ENCODE results near the gene APOE. TPM values are rescaled to one million over a fixed set of nuclear protein-coding genes. Genes with fewer than 3 reads are reported as not detected.

Gene APOE
- total and polyA plus RNA-seq, 2 of the 13 experiments (the other 11 are each of a cell fraction or from before 2014, with no cell fraction given) = 1,328 to 1,470 TPM

- TF ChIP-seq, protein P1, sequence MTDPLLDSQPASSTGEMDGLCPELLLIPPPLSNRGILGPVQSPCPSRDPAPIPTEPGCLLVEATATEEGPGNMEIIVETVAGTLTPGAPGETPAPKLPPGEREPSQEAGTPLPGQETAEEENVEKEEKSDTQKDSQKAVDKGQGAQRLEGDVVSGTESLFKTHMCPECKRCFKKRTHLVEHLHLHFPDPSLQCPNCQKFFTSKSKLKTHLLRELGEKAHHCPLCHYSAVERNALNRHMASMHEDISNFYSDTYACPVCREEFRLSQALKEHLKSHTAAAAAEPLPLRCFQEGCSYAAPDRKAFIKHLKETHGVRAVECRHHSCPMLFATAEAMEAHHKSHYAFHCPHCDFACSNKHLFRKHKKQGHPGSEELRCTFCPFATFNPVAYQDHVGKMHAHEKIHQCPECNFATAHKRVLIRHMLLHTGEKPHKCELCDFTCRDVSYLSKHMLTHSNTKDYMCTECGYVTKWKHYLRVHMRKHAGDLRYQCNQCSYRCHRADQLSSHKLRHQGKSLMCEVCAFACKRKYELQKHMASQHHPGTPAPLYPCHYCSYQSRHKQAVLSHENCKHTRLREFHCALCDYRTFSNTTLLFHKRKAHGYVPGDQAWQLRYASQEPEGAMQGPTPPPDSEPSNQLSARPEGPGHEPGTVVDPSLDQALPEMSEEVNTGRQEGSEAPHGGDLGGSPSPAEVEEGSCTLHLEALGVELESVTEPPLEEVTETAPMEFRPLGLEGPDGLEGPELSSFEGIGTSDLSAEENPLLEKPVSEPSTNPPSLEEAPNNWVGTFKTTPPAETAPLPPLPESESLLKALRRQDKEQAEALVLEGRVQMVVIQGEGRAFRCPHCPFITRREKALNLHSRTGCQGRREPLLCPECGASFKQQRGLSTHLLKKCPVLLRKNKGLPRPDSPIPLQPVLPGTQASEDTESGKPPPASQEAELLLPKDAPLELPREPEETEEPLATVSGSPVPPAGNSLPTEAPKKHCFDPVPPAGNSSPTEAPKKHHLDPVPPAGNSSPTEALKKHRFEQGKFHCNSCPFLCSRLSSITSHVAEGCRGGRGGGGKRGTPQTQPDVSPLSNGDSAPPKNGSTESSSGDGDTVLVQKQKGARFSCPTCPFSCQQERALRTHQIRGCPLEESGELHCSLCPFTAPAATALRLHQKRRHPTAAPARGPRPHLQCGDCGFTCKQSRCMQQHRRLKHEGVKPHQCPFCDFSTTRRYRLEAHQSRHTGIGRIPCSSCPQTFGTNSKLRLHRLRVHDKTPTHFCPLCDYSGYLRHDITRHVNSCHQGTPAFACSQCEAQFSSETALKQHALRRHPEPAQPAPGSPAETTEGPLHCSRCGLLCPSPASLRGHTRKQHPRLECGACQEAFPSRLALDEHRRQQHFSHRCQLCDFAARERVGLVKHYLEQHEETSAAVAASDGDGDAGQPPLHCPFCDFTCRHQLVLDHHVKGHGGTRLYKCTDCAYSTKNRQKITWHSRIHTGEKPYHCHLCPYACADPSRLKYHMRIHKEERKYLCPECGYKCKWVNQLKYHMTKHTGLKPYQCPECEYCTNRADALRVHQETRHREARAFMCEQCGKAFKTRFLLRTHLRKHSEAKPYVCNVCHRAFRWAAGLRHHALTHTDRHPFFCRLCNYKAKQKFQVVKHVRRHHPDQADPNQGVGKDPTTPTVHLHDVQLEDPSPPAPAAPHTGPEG (CRISPR knock-in tag; IDR thresholded peaks at IDR 0.05) = no peak
- TF ChIP-seq ZNF331 (CRISPR knock-in tag; IDR thresholded peaks at IDR 0.05) (peak; percentile 43; the same call in 1 of the 2 replicates), FOXA1 (IDR thresholded peaks at IDR 0.05) (no peak), FOXA1 (CRISPR knock-in tag; IDR thresholded peaks at IDR 0.05) (peak; percentile 83), KMT2A (CRISPR knock-in tag; IDR thresholded peaks at IDR 0.05) (peak; percentile 49; the same call in 1 of the 2 replicates), HBP1 (CRISPR knock-in tag; IDR thresholded peaks at IDR 0.05; ENCODE audit: low read depth) (no peak), ZBTB7A (CRISPR knock-in tag; IDR thresholded peaks at IDR 0.05) (peak; percentile 54; the same call in 1 of the 2 replicates), NFYB (CRISPR knock-in tag; IDR thresholded peaks at IDR 0.05) (no peak), RFX1 (IDR thresholded peaks at IDR 0.05) (no peak), ZNF629 (CRISPR knock-in tag; conservative IDR thresholded peaks at IDR 0.05) (peak; percentile 86), PRDM4 (CRISPR knock-in tag; IDR thresholded peaks at IDR 0.05; ENCODE audit: borderline replicate concordance) (no peak), ZNF652 (CRISPR knock-in tag; IDR thresholded peaks at IDR 0.05; ENCODE audit: borderline replicate concordance, low read depth) (no peak)
- TF ChIP-seq, protein P2, sequence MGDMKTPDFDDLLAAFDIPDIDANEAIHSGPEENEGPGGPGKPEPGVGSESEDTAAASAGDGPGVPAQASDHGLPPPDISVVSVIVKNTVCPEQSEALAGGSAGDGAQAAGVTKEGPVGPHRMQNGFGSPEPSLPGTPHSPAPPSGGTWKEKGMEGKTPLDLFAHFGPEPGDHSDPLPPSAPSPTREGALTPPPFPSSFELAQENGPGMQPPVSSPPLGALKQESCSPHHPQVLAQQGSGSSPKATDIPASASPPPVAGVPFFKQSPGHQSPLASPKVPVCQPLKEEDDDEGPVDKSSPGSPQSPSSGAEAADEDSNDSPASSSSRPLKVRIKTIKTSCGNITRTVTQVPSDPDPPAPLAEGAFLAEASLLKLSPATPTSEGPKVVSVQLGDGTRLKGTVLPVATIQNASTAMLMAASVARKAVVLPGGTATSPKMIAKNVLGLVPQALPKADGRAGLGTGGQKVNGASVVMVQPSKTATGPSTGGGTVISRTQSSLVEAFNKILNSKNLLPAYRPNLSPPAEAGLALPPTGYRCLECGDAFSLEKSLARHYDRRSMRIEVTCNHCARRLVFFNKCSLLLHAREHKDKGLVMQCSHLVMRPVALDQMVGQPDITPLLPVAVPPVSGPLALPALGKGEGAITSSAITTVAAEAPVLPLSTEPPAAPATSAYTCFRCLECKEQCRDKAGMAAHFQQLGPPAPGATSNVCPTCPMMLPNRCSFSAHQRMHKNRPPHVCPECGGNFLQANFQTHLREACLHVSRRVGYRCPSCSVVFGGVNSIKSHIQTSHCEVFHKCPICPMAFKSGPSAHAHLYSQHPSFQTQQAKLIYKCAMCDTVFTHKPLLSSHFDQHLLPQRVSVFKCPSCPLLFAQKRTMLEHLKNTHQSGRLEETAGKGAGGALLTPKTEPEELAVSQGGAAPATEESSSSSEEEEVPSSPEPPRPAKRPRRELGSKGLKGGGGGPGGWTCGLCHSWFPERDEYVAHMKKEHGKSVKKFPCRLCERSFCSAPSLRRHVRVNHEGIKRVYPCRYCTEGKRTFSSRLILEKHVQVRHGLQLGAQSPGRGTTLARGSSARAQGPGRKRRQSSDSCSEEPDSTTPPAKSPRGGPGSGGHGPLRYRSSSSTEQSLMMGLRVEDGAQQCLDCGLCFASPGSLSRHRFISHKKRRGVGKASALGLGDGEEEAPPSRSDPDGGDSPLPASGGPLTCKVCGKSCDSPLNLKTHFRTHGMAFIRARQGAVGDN (CRISPR knock-in tag; IDR thresholded peaks at IDR 0.05) = peak; percentile 88
- TF ChIP-seq, protein P3, sequence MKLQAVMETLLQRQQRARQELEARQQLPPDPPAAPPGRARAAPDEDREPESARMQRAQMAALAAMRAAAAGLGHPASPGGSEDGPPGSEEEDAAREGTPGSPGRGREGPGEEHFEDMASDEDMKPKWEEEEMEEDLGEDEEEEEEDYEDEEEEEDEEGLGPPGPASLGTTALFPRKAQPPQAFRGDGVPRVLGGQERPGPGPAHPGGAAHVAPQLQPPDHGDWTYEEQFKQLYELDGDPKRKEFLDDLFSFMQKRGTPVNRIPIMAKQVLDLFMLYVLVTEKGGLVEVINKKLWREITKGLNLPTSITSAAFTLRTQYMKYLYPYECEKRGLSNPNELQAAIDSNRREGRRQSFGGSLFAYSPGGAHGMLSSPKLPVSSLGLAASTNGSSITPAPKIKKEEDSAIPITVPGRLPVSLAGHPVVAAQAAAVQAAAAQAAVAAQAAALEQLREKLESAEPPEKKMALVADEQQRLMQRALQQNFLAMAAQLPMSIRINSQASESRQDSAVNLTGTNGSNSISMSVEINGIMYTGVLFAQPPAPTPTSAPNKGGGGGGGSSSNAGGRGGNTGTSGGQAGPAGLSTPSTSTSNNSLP (IDR thresholded peaks at IDR 0.05; ENCODE audit: low read depth, low read length) = no peak
Observed at GRCh38 chr19:44856421-44857083, 49.0 kb upstream of the APOE start (continued).

Data from HepG2 (cell line).